Smooth muscle cell (in vitro differentiated cells): ENCODE measurements around the gene RPL36AL. TPM values are rescaled to one million over a fixed set of nuclear protein-coding genes. Genes with fewer than 3 reads are reported as not detected.
"Not testable (repeated sequence)": the region's sequence is repeated elsewhere in the genome, so short reads cannot be mapped to it uniquely, and the experiment has no call there.

Source experiments
- DNase-seq: peaks from one replicate; lab custom pipeline; 2025; ENCODE audit not compliant: unreplicated experiment; lab: John Stamatoyannopoulos, UW
- H2AFZ ChIP-seq: fragments of 200-600 bp; sonication (generic); 2 replicates; pipeline ENCODE4 v1.6.0; 2016; ENCODE audit warnings: antibody characterized with exemption, low read depth, mild to moderate bottlenecking
- H3F3A ChIP-seq: fragments of 200-600 bp; sonication (generic); 2 replicates; pipeline ENCODE4 v1.6.0; 2017; ENCODE audit warnings: antibody characterized with exemption, low read depth
- H3K27ac ChIP-seq: fragments of 200-600 bp; sonication (generic); 2 replicates; pipeline ENCODE4 v1.5.1; 2016; ENCODE audit warnings: low read depth, mild to moderate bottlenecking
- H3K27me3 ChIP-seq: fragments of 200-600 bp; sonication (generic); 2 replicates; pipeline ENCODE4 v1.6.1; 2016; ENCODE audit warnings: low read depth, mild to moderate bottlenecking
- H3K36me3 ChIP-seq: fragments of 200-600 bp; sonication (generic); 2 replicates; pipeline ENCODE4 v1.5.1; 2016; ENCODE audit warnings: low read depth
- H3K4me1 ChIP-seq: fragments of 200-600 bp; sonication (generic); 2 replicates; pipeline ENCODE4 v1.5.1; 2016; ENCODE audit warnings: low read depth
- H3K4me2 ChIP-seq: fragments of 200-600 bp; sonication (generic); 2 replicates; pipeline ENCODE4 v1.6.0; 2016; ENCODE audit warnings: mild to moderate bottlenecking
- H3K4me3 ChIP-seq: fragments of 200-600 bp; sonication (generic); 2 replicates; pipeline ENCODE4 v1.5.1; 2016; ENCODE audit warnings: mild to moderate bottlenecking
- H3K79me2 ChIP-seq: fragments of 200-600 bp; sonication (generic); 2 replicates; pipeline ENCODE4 v1.6.0; 2016; ENCODE audit warnings: low read depth, mild to moderate bottlenecking
- H3K9ac ChIP-seq: fragments of 200-600 bp; sonication (generic); 2 replicates; pipeline ENCODE4 v1.6.0; 2016; ENCODE audit warnings: low read depth
- H3K9me3 ChIP-seq: fragments of 200-600 bp; sonication (generic); replicated peaks from 2 replicates; pipeline ENCODE4 v1.5.1; 2016; ENCODE audit warnings: low read depth
- H4K20me1 ChIP-seq: fragments of 200-600 bp; sonication (generic); 2 replicates; pipeline ENCODE4 v1.6.0; 2016; ENCODE audit warnings: low read depth
- WGBS: methylation state at CpG from one replicate; pipeline ENCODE4 v1.1.7; 2016; ENCODE audit warnings: low lambda C conversion rate; 5-methylcytosine and 5-hydroxymethylcytosine counted together
- polyA plus RNA-seq: library from polyadenylated mRNA; unstranded; fragments of >200 nt; fragmentation: Nextera tagmentation; extraction: Ambion mirVana; gene quantifications from 2 replicates; pipeline ENCODE4 v1.2.1, GENCODE V29; 2016
- total RNA-seq: library from RNA; depleted of rRNA; stranded (reverse); fragments of >200 nt; gene quantifications from 2 replicates; pipeline ENCODE4 v1.2.3, GENCODE V29; 2014
- TF ChIP-seq, protein P1 (sequence below): fragments of 200-600 bp; sonication (generic); IDR thresholded peaks from 2 replicates; pipeline ENCODE4 v1.5.1; 2017; ENCODE audit warnings: borderline replicate concordance, mild to moderate bottlenecking, antibody characterized with exemption; ENCODE audit not compliant: insufficient read depth, poor library complexity, severe bottlenecking

The RPL36AL gene
- total RNA-seq: 197 and 228 TPM in 2 replicates
- 279 and 292 TPM in 2 replicates for polyA plus RNA-seq

DNA sequence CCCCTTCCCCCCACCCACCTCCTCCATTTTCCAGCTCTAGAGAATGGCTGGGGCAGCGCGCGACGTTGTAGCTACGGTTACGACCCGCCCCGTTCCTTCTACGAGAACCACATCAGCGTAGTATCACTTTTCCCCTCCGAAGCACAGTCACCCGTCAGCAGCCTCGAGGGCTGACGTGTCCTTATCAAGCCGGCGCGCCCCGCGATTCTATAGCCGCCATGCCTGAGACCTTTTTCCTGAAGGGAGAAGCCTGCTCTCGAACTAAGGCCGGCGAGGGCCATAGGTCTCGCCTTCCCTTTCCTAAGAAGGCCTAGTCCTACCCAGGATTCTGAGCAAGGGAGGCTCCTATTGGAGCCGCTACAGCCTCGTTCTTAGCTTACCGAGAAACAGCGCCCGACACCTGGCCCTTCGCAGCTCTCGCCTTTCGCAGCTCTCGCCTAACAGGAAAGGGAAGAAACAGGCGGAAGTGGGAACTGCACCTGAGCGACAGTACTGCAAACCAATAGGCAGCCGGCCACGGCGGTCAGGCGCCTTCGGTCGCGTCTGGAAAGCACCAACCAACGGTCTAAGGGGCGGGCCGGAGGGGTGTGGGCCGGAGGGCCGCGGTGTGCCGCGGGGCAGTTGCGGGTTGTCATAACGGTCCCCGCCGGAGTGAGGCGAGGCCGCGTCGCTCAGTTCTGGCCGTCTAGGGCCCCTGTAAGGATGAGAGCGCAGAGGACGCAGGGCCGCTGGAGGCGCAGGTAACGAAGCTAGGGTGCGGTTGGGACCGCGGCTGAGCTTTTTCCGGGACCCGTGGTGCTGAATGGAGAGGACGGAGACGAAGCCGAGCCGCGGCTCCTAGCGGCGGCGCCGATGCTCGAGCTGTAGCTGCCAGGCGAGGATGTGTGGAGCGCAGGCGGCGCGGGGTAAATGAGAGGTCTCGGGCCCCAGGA lies at the start of gene RPL36AL, which contains the start of gene MGAT2:
RPL36AL (minus strand) TSS at position 445 of the 932 bp plus-strand sequence. CDS start 1,522 bp downstream, outside the sequence.
MGAT2 (plus strand) TSS at position 618 of the 932 bp plus-strand sequence. CDS start 470 bp downstream, outside the sequence.
- peak within 1 kb of the TSS; percentile 91 for H3K4me3 ChIP-seq
- H3K79me2 ChIP-seq: peaks cover 63% of the 10 kb centered on the region
- no peaks in the 10 kb centered on the region for H3K27me3 ChIP-seq
- no peaks in the 10 kb centered on the region for H3K36me3 ChIP-seq
- peak within 1 kb of the TSS; percentile 95 for H3K9ac ChIP-seq
- peaks cover 36% of the 10 kb centered on the region for H3K4me1 ChIP-seq
- peaks cover 58% of the 10 kb centered on the region for H4K20me1 ChIP-seq
- TF ChIP-seq, protein P1, sequence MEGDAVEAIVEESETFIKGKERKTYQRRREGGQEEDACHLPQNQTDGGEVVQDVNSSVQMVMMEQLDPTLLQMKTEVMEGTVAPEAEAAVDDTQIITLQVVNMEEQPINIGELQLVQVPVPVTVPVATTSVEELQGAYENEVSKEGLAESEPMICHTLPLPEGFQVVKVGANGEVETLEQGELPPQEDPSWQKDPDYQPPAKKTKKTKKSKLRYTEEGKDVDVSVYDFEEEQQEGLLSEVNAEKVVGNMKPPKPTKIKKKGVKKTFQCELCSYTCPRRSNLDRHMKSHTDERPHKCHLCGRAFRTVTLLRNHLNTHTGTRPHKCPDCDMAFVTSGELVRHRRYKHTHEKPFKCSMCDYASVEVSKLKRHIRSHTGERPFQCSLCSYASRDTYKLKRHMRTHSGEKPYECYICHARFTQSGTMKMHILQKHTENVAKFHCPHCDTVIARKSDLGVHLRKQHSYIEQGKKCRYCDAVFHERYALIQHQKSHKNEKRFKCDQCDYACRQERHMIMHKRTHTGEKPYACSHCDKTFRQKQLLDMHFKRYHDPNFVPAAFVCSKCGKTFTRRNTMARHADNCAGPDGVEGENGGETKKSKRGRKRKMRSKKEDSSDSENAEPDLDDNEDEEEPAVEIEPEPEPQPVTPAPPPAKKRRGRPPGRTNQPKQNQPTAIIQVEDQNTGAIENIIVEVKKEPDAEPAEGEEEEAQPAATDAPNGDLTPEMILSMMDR: peak; percentile 22
- peak; percentile 90 for DNase-seq
- H3K4me2 ChIP-seq: peak within 1 kb of the TSS; percentile 98
- H3F3A ChIP-seq: peaks cover 19% of the 10 kb centered on the region
- H2AFZ ChIP-seq: peak within 1 kb of the TSS; percentile 76
- WGBS: under 1% methylated on average over 73 of the region's 85 CpGs
- H3K27ac ChIP-seq: peak within 1 kb of the TSS; percentile 96
- H3K9me3 ChIP-seq: no peaks in the 10 kb centered on the region

DNA sequence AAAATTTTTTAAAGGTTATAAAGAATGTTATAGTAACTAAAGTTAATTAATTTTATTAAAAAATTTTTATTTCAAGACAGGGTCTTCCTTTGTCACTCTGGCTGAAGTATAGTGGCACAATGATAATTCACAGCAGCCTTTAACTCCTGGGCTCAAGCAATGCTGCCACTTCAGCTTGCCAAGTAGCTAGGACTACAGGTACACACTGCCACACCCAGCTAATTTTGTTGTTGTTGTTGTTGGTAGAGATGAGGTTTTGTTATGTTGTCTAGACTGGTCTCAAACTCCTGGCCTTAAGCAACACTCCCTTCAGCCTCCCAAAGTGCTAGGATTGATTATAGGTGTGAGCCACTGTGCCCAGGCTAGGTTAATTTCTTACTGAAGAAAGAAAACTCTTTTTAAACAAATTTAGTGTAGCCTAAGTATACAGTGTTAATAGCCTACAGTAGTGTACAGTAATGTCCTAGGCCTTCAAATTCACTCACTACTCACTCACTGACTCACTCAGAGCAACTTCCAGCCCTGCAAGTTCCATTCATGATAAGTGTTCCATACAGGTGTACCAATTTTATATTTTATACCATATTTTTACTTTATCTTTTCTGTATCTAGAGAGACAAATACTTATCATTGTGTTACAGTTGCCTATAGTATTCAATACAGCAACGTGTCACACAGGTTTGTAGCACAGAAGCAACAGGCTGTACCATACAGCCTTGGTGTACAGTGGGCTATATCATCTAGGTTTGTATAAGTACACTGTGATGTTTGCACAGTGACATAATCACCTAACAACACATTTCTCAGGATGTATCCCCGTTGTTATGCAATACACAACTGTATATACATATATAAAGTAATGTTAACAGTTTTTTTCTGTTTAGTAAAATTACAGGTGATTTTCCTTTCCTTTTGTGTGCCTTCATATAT lies 39.4 kb upstream of the RPL36AL start:
- Histone ChIP-seq H3K9ac (no peak overlapping the region), H3K4me1 (no peaks in the 10 kb centered on the region), H3K79me2 (no peaks in the 10 kb centered on the region), H2AFZ (no peak overlapping the region), H3F3A (no peaks in the 10 kb centered on the region), H3K9me3 (no peaks in the 10 kb centered on the region), H4K20me1 (no peaks in the 10 kb centered on the region), H3K4me3 (no peak overlapping the region), H3K27ac (peak overlapping the region; percentile 31), H3K4me2 (no peak overlapping the region), H3K27me3 (no peaks in the 10 kb centered on the region), H3K36me3 (no peaks in the 10 kb centered on the region)
- TF ChIP-seq, protein P1: no peak
- DNase-seq: no peak
- 96% methylated on average over 2 of the region's 2 CpGs for WGBS

DNA sequence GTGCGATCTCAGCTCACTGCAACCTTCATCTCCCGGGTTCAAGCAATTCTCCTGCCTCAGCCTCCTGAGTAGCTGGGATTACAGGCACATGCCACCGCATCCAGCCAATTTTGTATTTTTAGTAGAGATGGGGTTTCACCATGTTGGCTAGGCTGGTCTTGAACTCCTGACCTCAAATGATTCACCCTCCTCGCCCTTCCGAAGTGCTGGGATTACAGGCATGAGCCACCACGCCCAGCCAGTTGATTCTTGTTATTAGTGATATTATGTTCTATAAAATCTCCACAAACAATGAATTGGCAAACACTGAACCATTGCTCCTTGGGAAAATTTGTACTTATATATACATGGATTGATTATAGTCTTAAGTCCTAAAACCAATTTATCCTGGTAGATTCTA lies 37.1 kb upstream of the RPL36AL start:
- H4K20me1 ChIP-seq, H3K4me1 ChIP-seq, H3K27me3 ChIP-seq, H3K9ac ChIP-seq, H3K79me2 ChIP-seq, H3K4me3 ChIP-seq, H3K36me3 ChIP-seq, H3F3A ChIP-seq, H3K9me3 ChIP-seq, H3K27ac ChIP-seq, H3K4me2 ChIP-seq, DNase-seq, H2AFZ ChIP-seq: not testable (repeated sequence)
- WGBS: 96% methylated on average over 6 of the region's 6 CpGs

GRCh38 chr14:49654511-49654910 lies 34.1 kb upstream of the RPL36AL start:
- no peaks in the 10 kb centered on the region for H3K36me3 ChIP-seq
- H3K27ac ChIP-seq: no peak overlapping the region
- no peak overlapping the region for H2AFZ ChIP-seq
- 97% methylated on average over 3 of the region's 3 CpGs for WGBS
- DNase-seq: no peak
- H3K79me2 ChIP-seq: no peaks in the 10 kb centered on the region
- no peak overlapping the region for H3K4me3 ChIP-seq
- no peak overlapping the region for H3K9ac ChIP-seq
- no peaks in the 10 kb centered on the region for H3K4me1 ChIP-seq
- H3K9me3 ChIP-seq: no peaks in the 10 kb centered on the region
- no peaks in the 10 kb centered on the region for H3K27me3 ChIP-seq
- H3K4me2 ChIP-seq: no peak overlapping the region
- no peaks in the 10 kb centered on the region for H4K20me1 ChIP-seq
- TF ChIP-seq, protein P1: no peak
- no peaks in the 10 kb centered on the region for H3F3A ChIP-seq
